ENCODE results near the gene TALDO1.

GRCh38 chr11:773830-774229, 26.6 kb downstream of the TALDO1 start:
- TF ChIP-seq CTCF (IDR thresholded peaks at IDR 0.05) (no peak), EP300 (IDR thresholded peaks at IDR 0.05) (no peak), POLR2A (IDR thresholded peaks at IDR 0.05) (no peak)
